ENCODE measurements around the gene LIN54. TPM values are rescaled to one million over a fixed set of nuclear protein-coding genes. Genes with fewer than 3 reads are reported as not detected.
A peak's percentile ranks its signal among the peaks of the same experiment; 100 is the strongest.

LIN54 gene
- total RNA-seq, 1 experiment from 2014 or later, result 12.7 TPM

DNA sequence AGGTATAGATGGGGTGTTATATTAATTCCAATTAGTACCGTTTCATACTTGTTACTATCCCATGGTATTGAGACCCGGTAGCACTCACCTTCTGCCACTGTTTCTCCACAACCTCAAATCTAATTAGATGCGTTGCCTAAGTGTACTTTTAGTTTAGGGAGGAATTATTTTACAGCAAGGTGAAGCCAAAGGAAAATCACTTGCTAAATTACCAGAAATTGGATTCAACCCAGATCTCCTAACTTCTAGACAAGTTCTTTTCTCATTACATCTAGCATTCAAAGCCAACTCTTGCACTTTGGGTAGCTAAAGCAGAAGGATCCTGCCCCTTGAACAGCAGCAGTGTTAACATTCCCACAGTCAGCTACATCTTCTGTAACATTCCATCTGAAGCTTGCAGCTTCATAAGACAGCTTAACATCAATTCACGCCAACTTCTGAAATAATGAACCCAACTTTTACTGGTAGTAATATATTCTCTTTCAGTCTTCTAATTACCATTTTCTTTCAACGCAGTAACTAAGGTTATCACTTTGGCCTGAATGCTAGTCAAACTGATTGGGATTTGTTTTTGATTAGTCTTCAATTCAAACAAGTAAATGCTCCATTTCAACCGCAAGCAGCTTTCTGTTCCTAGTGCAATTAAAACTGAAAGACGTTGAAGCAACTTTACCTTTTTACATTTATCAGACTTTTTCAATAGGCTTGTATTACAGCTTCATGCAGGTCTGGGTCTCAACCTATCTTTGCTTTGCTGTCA lies 118.7 kb downstream of the LIN54 start:
- Mint-ChIP-seq H3K4me1 (peaks cover 31% of the 10 kb centered on the region), H3K4me3 (peak overlapping the region; percentile 93), H3K27me3 (ENCODE audit: low read depth) (no peaks in the 10 kb centered on the region), H3K27ac (peak overlapping the region; percentile 100), H3K9me3 (no peaks in the 10 kb centered on the region), H3K36me3 (peaks cover 28% of the 10 kb centered on the region)
- ChIA-PET POLR2A (interaction anchor here (0.6 to 1.0 kb wide), 2 partner anchors 9 to 502 kb away, joined by 4 to 5 read pairs; partner anchors contain the start of gene THAP9), CTCF (interaction anchor here (1.0 kb wide), 1 partner anchor 40 kb away, joined by 4 read pairs; no protein-coding TSS in a partner anchor)
- DNase-seq (ENCODE audit: low spot score), result no peak
- peak; percentile 6 for ATAC-seq
- no peak for TF ChIP-seq NFATC4 (CRISPR knock-in tag; IDR thresholded peaks at IDR 0.05)
- no peak for TF ChIP-seq SMAD4 (CRISPR knock-in tag; IDR thresholded peaks at IDR 0.05)
- TF ChIP-seq ZNF317 (CRISPR knock-in tag; IDR thresholded peaks at IDR 0.05; ENCODE audit: borderline replicate concordance, low read depth), result no peak
- TF ChIP-seq HMGA2 (CRISPR knock-in tag; IDR thresholded peaks at IDR 0.05), result no peak
- TF ChIP-seq, protein P1, sequence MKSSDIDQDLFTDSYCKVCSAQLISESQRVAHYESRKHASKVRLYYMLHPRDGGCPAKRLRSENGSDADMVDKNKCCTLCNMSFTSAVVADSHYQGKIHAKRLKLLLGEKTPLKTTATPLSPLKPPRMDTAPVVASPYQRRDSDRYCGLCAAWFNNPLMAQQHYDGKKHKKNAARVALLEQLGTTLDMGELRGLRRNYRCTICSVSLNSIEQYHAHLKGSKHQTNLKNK (CRISPR knock-in tag; IDR thresholded peaks at IDR 0.05), result no peak
- TF ChIP-seq RELA (CRISPR knock-in tag; IDR thresholded peaks at IDR 0.05; ENCODE audit: borderline replicate concordance), result no peak
- TF ChIP-seq ZNF416 (CRISPR knock-in tag; IDR thresholded peaks at IDR 0.05), result no peak
- no peak for TF ChIP-seq TP53 (CRISPR knock-in tag; IDR thresholded peaks at IDR 0.05)
- TF ChIP-seq, protein P2, sequence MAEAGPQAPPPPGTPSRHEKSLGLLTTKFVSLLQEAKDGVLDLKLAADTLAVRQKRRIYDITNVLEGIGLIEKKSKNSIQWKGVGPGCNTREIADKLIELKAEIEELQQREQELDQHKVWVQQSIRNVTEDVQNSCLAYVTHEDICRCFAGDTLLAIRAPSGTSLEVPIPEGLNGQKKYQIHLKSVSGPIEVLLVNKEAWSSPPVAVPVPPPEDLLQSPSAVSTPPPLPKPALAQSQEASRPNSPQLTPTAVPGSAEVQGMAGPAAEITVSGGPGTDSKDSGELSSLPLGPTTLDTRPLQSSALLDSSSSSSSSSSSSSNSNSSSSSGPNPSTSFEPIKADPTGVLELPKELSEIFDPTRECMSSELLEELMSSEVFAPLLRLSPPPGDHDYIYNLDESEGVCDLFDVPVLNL (CRISPR knock-in tag; IDR thresholded peaks at IDR 0.05; ENCODE audit: borderline replicate concordance, low read depth), result no peak
- TF ChIP-seq ZNF396 (CRISPR knock-in tag; IDR thresholded peaks at IDR 0.05; ENCODE audit: borderline replicate concordance), result no peak
- TF ChIP-seq ELF4 (CRISPR knock-in tag; IDR thresholded peaks at IDR 0.05; ENCODE audit: low read depth), result no peak
- TF ChIP-seq ATF1 (CRISPR knock-in tag; IDR thresholded peaks at IDR 0.05), result no peak
- TF ChIP-seq EMX1 (CRISPR knock-in tag; IDR thresholded peaks at IDR 0.05), result no peak
- no peak for TF ChIP-seq KAT7 (CRISPR knock-in tag; IDR thresholded peaks at IDR 0.05; ENCODE audit: borderline replicate concordance)
- no peak for TF ChIP-seq E2F5 (CRISPR knock-in tag; IDR thresholded peaks at IDR 0.05)
- TF ChIP-seq NR1H2 (CRISPR knock-in tag; IDR thresholded peaks at IDR 0.05), result no peak

- ChIA-PET POLR2A (no interaction called here), CTCF (interaction anchor here (1.0 kb wide), 1 partner anchor 39 kb away, joined by 4 read pairs; no protein-coding TSS in a partner anchor)
- DNase-seq (ENCODE audit: low spot score), result peak; percentile 96
- TF ChIP-seq ZNF219 (CRISPR knock-in tag; IDR thresholded peaks at IDR 0.05; ENCODE audit: borderline replicate concordance) (no peak), ZNF263 (CRISPR knock-in tag; IDR thresholded peaks at IDR 0.05; ENCODE audit: low read depth) (no peak), ZNF281 (CRISPR knock-in tag; IDR thresholded peaks at IDR 0.05) (peak; percentile 67; the same call in 1 of the 2 replicates), ATF1 (CRISPR knock-in tag; IDR thresholded peaks at IDR 0.05) (no peak), AFF4 (CRISPR knock-in tag; IDR thresholded peaks at IDR 0.05; ENCODE audit: borderline replicate concordance) (peak; percentile 80; the same call in 1 of the 2 replicates), FOXP4 (CRISPR knock-in tag; IDR thresholded peaks at IDR 0.05) (peak; percentile 38; the same call in 1 of the 2 replicates)
Measured at GRCh38 chr4:82890901-82891706, 119.5 kb downstream of the LIN54 start, which contains the start of gene SEC31A. SEC31A (minus strand) TSS chr4:82891153; CDS start chr4:82881936, 9,217 bp downstream.

More at GRCh38 chr4:82890901-82891706, 119.5 kb downstream of the LIN54 start, which contains the start of gene SEC31A:
- ATAC-seq, result peak; percentile 93
- H3K27ac Mint-ChIP-seq, result peak within 1 kb of the TSS; percentile 100
- H3K4me1 Mint-ChIP-seq, result peaks cover 33% of the 10 kb centered on the region
- peak within 1 kb of the TSS; percentile 93 for H3K4me3 Mint-ChIP-seq
- H3K27me3 Mint-ChIP-seq (ENCODE audit: low read depth), result no peaks in the 10 kb centered on the region
- H3K36me3 Mint-ChIP-seq, result peaks cover 25% of the 10 kb centered on the region
- H3K9me3 Mint-ChIP-seq, result no peaks in the 10 kb centered on the region
